CD4-positive, alpha-beta memory T cell (primary cell): Measurements from ENCODE around the gene ZDHHC11. TPM values are rescaled to one million over a fixed set of nuclear protein-coding genes. Genes with fewer than 3 reads are reported as not detected.
"Not testable (repeated sequence)": the region's sequence is repeated elsewhere in the genome, so short reads cannot be mapped to it uniquely, and the experiment has no call there.

Source experiments
- CTCF ChIA-PET: fragments of 350-600 bp; sonication (Branson Sonifier 250); formaldehyde crosslinking; loops from one replicate; lab custom pipeline; 2021; ENCODE audit warnings: inconsistent platforms; ENCODE audit not compliant: partially characterized antibody; lab: Charles Lee
- POLR2A ChIA-PET: fragments of 350-600 bp; sonication (Branson Sonifier 250); formaldehyde crosslinking; loops from one replicate; lab custom pipeline; 2021; ENCODE audit not compliant: partially characterized antibody; lab: Charles Lee
- DNase-seq, 5 donors: peaks; one replicate each; pipeline versions ENCODE4 v3.0.0 to v3.0.0-alpha.2; 2020 to 2022; ENCODE audit warnings: mixed read lengths in 1 of 5
- H3K27ac ChIP-seq: one replicate; pipeline ENCODE4 v1.7.0; 2013; ENCODE audit warnings: low read depth, low read length
- H3K27me3 ChIP-seq: 2 replicates; pipeline ENCODE4 v1.7.0; 2013; ENCODE audit warnings: mild to moderate bottlenecking, low read length, moderate library complexity; ENCODE audit not compliant: insufficient read depth
- H3K36me3 ChIP-seq: 2 replicates; pipeline ENCODE4 v1.7.0; 2013; ENCODE audit warnings: mild to moderate bottlenecking, low read length, moderate library complexity; ENCODE audit not compliant: insufficient read depth
- H3K4me1 ChIP-seq: 2 replicates; pipeline ENCODE4 v1.7.0; 2013; ENCODE audit warnings: mild to moderate bottlenecking, low read length, moderate library complexity; ENCODE audit not compliant: insufficient read depth
- H3K4me3 ChIP-seq, 2 donors: one replicate each; pipeline ENCODE4 v1.7.0; 2013; ENCODE audit warnings: low read length in 2 of 2, mild to moderate bottlenecking in 1 of 2
- H3K9me3 ChIP-seq, 2 donors: one replicate each; pipeline ENCODE4 v1.7.0; 2013; ENCODE audit warnings: low read length in 2 of 2, control low read depth in 1 of 2; ENCODE audit not compliant: control insufficient read depth in 1 of 2
- H3K27ac Mint-ChIP-seq, 7 donors: one replicate each; pipeline ENCODE4 v1.8.0; 2020 to 2021; ENCODE audit warnings: mixed read lengths in 7 of 7, mild to moderate bottlenecking in 6 of 7, inconsistent platforms in 3 of 7, moderate library complexity in 3 of 7
- H3K27me3 Mint-ChIP-seq, 2 donors: one replicate each; pipeline ENCODE4 v1.8.0; 2020 to 2021; ENCODE audit warnings: mixed read lengths in 2 of 2
- H3K36me3 Mint-ChIP-seq, 2 donors: one replicate each; pipeline ENCODE4 v1.8.0; 2020 to 2021; ENCODE audit warnings: mixed read lengths in 2 of 2, inconsistent platforms in 1 of 2, mild to moderate bottlenecking in 1 of 2
- H3K4me1 Mint-ChIP-seq, 4 donors: one replicate each; pipeline ENCODE4 v1.8.0; 2020 to 2021; ENCODE audit warnings: mixed read lengths in 4 of 4, mild to moderate bottlenecking in 1 of 4
- H3K4me3 Mint-ChIP-seq, 8 donors: one replicate each; pipeline ENCODE4 v1.8.0; 2020 to 2021; ENCODE audit warnings: mixed read lengths in 8 of 8, mild to moderate bottlenecking in 7 of 8, moderate library complexity in 6 of 8, inconsistent platforms in 3 of 8
- H3K9me3 Mint-ChIP-seq, 8 donors: one replicate each; pipeline ENCODE4 v1.8.0; 2020 to 2021; ENCODE audit warnings: mixed read lengths in 8 of 8, mild to moderate bottlenecking in 5 of 8, inconsistent platforms in 3 of 8, moderate library complexity in 1 of 8
- intact Hi-C: fragments of 100-400 bp; cut with micrococcal nuclease; formaldehyde crosslinking; loops from one replicate; pipeline ENCODE4 v1.15.1; 2023
- polyA plus RNA-seq, 2 donors: library from polyadenylated mRNA; unstranded; fragments of 300-500 nt; fragmentation: Illumina TruSeq; gene quantifications; one replicate each; pipeline ENCODE4 v1.2.3, GENCODE V29; 2021
- total RNA-seq, 2 experiments: library from RNA; stranded (reverse); gene quantifications; one replicate each; pipeline ENCODE4 v1.2.3, GENCODE V29; 2021

Gene ZDHHC11
- total and polyA plus RNA-seq, 4 experiments from 2014 or later, result 0.28 to 15.3 (median 15.1) TPM; not detected in 1

DNA sequence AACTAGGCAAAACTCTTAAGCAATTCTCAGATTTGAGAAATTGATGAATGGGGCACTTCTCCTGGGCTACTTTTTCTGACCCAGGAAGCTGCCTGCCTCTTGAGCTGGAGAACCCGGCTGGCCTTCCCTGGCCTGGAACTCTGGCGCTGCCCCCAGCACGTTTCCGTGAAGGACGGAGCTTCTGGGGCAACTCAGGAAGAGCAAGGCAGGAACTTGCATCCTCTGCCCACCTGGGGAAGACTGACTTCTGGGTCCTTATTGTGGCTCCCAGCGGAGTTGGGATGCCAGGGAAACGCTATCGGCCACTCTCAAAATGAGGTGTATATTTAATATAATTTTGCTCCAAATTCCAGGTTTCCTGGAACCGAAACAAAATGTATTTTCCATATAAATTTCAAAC is 39.4 kb downstream of the ZDHHC11 start:
- intact Hi-C loops, H3K4me3 ChIP-seq, H3K9me3 ChIP-seq, H3K27ac Mint-ChIP-seq, H3K27me3 Mint-ChIP-seq, H3K27me3 ChIP-seq, H3K4me3 Mint-ChIP-seq, H3K36me3 ChIP-seq, H3K4me1 Mint-ChIP-seq, H3K27ac ChIP-seq, H3K36me3 Mint-ChIP-seq, H3K4me1 ChIP-seq, DNase-seq, POLR2A ChIA-PET, CTCF ChIA-PET: not testable (repeated sequence)
- H3K9me3 Mint-ChIP-seq, result peaks cover 0 to 11% (median 4%) of the 10 kb centered on the region in 8 donors

DNA sequence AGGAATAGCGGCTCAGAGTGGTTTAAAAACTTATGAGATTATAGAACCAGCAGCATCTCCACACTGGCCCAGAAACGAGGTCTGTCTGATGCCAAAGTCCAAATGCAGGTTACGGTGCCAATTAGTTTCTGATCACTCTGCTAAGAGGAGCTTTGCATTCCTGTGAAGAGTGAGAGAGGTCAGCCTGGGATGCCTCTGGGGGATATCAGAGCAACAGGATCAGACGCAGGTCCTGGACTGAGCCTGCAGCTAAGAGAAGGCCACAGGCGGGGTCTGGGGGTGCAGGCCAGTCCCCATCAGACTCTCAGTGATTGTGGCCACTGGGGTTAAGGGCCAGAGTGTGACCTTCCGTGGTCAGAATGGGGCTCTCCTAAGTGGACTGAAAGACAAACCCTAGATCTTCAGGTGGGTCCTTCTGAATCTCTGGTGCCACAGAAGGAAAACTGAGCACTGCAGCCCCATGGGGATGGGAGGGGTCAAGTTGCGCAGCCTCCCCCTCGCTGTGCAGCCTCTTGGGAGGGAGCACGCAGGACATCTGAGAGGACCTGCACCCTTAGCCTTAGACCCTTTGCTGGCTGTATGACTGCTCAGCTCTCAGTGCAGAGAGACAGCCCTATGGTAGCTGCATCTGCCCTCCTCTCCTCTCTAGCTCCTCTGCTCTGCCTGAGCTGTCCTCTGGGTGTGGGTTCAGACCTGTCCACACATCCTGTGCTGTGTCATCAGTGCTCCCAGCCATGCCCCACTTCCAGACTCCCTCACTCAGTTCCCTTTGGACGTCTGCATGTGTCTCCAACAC is 42.9 kb downstream of the ZDHHC11 start:
- H3K27ac Mint-ChIP-seq, H3K4me1 ChIP-seq, H3K27ac ChIP-seq, H3K4me3 ChIP-seq, H3K9me3 ChIP-seq, POLR2A ChIA-PET, H3K27me3 Mint-ChIP-seq, H3K4me3 Mint-ChIP-seq, CTCF ChIA-PET, intact Hi-C loops, H3K36me3 ChIP-seq, DNase-seq, H3K27me3 ChIP-seq, H3K4me1 Mint-ChIP-seq: not testable (repeated sequence)
- Mint-ChIP-seq H3K36me3 (peaks cover 3 to 12% of the 10 kb centered on the region in 2 donors), H3K9me3 (peaks cover 0 to 27% (median 19%) of the 10 kb centered on the region in 8 donors)

DNA sequence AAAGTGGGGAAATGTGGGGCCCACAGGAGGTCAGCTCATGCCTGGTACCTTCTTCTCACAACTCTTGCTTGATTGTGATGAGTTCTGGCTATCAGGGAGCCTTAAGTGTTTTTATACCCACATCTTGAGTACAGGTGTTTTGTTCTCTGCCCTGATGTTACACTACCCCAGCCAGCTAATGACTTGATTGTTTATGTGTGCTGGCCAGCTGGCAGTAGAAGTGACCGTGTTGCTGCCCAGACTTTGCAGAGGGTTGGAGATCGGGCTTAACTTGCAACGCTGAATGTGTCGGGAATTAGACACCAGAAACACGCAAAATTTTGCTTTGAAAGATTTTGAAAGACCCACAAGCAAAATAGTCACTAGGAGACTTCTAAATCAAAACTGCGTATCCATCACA is 49.3 kb downstream of the ZDHHC11 start:
- no peaks in the 10 kb centered on the region for H3K27me3 ChIP-seq
- no peaks in the 10 kb centered on the region for H3K36me3 ChIP-seq

DNA sequence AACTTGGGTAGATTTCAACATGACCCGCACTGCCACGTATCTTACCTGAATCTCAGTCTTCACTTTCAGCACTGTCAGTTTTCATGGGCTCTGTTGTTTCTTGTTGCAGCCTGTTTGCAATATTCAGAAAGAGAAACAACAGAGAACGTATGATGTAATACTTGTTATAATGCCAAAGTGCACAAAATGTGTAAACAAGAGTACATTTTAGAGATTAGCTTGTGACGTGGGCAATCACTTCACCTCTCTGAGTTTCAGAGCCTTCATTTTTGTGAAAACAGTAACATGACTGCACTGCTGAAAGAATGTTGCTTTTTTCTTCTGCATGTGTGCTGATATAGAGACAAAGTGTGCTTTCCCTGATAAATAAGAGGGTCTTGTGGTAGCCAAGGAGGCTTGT is 49.7 kb downstream of the ZDHHC11 start:
- H3K4me1 Mint-ChIP-seq, DNase-seq, intact Hi-C loops, H3K27me3 ChIP-seq, H3K27ac Mint-ChIP-seq, H3K27me3 Mint-ChIP-seq, POLR2A ChIA-PET, H3K36me3 ChIP-seq, H3K4me1 ChIP-seq, H3K27ac ChIP-seq, H3K4me3 Mint-ChIP-seq, H3K4me3 ChIP-seq, CTCF ChIA-PET, H3K9me3 ChIP-seq: not testable (repeated sequence)
- Mint-ChIP-seq H3K36me3 (peaks cover 3 to 12% of the 10 kb centered on the region in 2 donors), H3K9me3 (peaks cover 2 to 32% (median 23%) of the 10 kb centered on the region in 8 donors)

More for the DNA sequence above, 49.3 kb downstream of the ZDHHC11 start:
- no peak overlapping the region for H3K27ac Mint-ChIP-seq
- H3K9me3 Mint-ChIP-seq, result peaks cover 2 to 33% (median 23%) of the 10 kb centered on the region in 8 donors
- Histone ChIP-seq H3K27ac (no peak overlapping the region), H3K4me3 (no peak overlapping the region), H3K4me1 (no peaks in the 10 kb centered on the region), H3K9me3 (no peaks in the 10 kb centered on the region)
- intact Hi-C loops, result no loop called here
- no peak overlapping the region for H3K4me3 Mint-ChIP-seq
- DNase-seq, result no peak
- no peaks in the 10 kb centered on the region for H3K4me1 Mint-ChIP-seq
- peaks cover 3 to 12% of the 10 kb centered on the region in 2 donors for H3K36me3 Mint-ChIP-seq
- CTCF ChIA-PET, result no interaction called here
- POLR2A ChIA-PET, result no interaction called here
- H3K27me3 Mint-ChIP-seq, result peaks cover 5 to 7% of the 10 kb centered on the region in 2 donors

DNA sequence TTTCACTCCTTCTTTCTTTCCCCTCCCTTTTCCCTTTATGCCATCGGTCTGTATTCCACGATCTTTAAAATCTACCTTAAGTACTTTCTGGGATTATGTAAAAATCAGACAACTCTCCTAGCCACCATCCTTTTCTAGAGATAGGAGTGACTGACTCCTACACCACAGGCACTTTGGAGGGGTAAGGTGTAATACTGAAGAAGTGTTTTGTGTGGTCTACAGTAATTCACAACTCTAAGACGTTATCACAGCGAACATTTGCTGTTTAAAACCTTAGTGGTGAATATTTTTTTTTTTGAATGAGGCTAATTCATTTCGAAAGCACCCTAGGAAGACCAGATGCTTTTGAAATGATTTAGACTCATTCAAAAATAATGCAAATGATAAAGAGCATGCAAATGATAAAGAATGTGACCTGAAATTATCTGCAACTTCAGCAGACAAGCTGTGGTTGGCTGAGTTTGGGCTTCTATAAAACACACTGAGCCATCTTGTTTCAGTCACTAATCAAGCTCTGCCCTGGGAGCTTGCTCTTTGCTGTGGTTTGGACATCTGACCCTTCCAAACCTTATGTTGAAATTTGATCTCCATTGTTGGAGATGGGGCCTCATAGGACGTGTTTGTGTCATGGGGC is 52.2 kb downstream of the ZDHHC11 start:
- H3K36me3 Mint-ChIP-seq, intact Hi-C loops, DNase-seq, H3K4me3 ChIP-seq, H3K27me3 ChIP-seq, H3K27ac ChIP-seq, H3K4me3 Mint-ChIP-seq, H3K4me1 ChIP-seq, H3K36me3 ChIP-seq, H3K27me3 Mint-ChIP-seq, H3K27ac Mint-ChIP-seq, CTCF ChIA-PET, H3K4me1 Mint-ChIP-seq, POLR2A ChIA-PET, H3K9me3 ChIP-seq: not testable (repeated sequence)
- H3K9me3 Mint-ChIP-seq, result peaks cover 4 to 26% (median 16%) of the 10 kb centered on the region in 8 donors

DNA sequence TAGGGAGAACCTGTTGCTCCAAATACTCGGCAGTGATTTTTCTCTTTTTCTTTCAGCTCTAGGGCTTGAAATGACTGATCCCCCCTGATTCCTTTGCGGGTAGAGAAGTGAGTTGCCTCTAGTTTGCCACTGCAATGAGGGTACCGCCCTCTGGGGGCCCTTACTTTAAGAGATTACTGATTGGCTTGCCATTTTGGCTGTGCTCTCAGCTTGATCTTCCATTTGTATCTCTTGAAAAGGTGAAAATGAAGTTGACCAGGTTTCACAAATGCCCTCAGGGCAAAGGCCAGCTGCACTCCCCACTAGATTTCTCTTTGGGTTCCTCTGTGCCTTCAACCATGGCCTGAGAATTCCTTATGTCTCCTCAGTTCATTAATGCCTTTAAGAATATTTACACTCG is 52.8 kb downstream of the ZDHHC11 start:
- H3K27me3 Mint-ChIP-seq, CTCF ChIA-PET, POLR2A ChIA-PET, DNase-seq, H3K27me3 ChIP-seq, H3K36me3 Mint-ChIP-seq, H3K9me3 ChIP-seq, H3K4me3 ChIP-seq, H3K36me3 ChIP-seq, H3K4me1 ChIP-seq, H3K4me3 Mint-ChIP-seq, H3K27ac Mint-ChIP-seq, H3K27ac ChIP-seq, intact Hi-C loops, H3K4me1 Mint-ChIP-seq: not testable (repeated sequence)
- peaks cover 4 to 28% (median 18%) of the 10 kb centered on the region in 8 donors for H3K9me3 Mint-ChIP-seq

DNA sequence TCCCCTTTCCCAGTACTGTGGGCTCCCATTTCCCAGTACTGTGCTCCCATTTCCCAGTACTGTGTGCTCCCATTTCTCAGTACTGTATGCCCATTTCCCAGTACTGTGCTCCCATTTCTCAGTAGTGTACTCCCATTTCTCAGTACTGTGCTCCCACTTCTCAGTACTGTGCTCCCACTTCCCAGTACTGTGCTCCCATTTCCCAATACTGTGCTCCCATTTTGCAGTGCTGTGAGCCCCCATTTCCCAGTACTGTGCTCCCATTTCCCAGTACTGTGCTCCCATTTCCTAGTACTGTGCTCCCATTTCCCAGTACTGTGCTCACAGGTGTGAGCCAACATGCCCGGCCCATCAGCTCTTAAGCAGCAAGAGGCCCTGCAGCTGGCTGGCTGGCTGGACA is 54.9 kb downstream of the ZDHHC11 start:
- CTCF ChIA-PET, DNase-seq, intact Hi-C loops, H3K27me3 ChIP-seq, POLR2A ChIA-PET, H3K4me1 Mint-ChIP-seq, H3K4me1 ChIP-seq, H3K4me3 Mint-ChIP-seq, H3K36me3 Mint-ChIP-seq, H3K27me3 Mint-ChIP-seq, H3K9me3 ChIP-seq, H3K36me3 ChIP-seq, H3K27ac ChIP-seq, H3K4me3 ChIP-seq: not testable (repeated sequence)
- Mint-ChIP-seq H3K9me3 (peaks cover 3 to 35% (median 25%) of the 10 kb centered on the region in 8 donors), H3K27ac (peak overlapping the region in 2 of 7 donors; percentile 27 to 57)
